SU-DHL-6 (cell line): ENCODE data around the gene TBC1D5.

ENCODE experiments used
- H2AFZ ChIP-seq: fragments of 200-600 bp; sonication (generic); 2 replicates; pipeline ENCODE4 v1.6.1; 2014; ENCODE audit warnings: low read depth, mild to moderate bottlenecking, moderate library complexity, mixed read lengths, antibody characterized with exemption, low read length; ENCODE audit not compliant: severe bottlenecking
- H3F3A ChIP-seq: fragments of 200-600 bp; shearing (Covaris generic); 2 replicates; pipeline ENCODE4 v1.6.0; 2016; ENCODE audit warnings: antibody characterized with exemption, mild to moderate bottlenecking; ENCODE audit not compliant: insufficient read depth
- H3K27ac ChIP-seq: fragments of 200-600 bp; sonication (generic); 2 replicates; pipeline ENCODE4 v1.5.1; 2016; ENCODE audit warnings: low read depth, mild to moderate bottlenecking, low read length, moderate library complexity, mixed read lengths
- H3K27me3 ChIP-seq: fragments of 200-600 bp; sonication (generic), shearing (Covaris generic); 2 replicates; pipeline ENCODE4 v1.6.0; 2014; ENCODE audit warnings: mild to moderate bottlenecking, low read length
- H3K36me3 ChIP-seq: fragments of 200-600 bp; sonication (generic); 2 replicates; pipeline ENCODE4 v1.6.1; 2014; ENCODE audit warnings: mild to moderate bottlenecking, low read length, mixed read lengths
- H3K4me2 ChIP-seq: fragments of 300-600, 200-600 bp; shearing (Covaris generic), sonication (generic); 2 replicates; pipeline ENCODE4 v1.6.0; 2014; ENCODE audit warnings: low read length, low read depth, mild to moderate bottlenecking; ENCODE audit not compliant: poor library complexity, severe bottlenecking
- H3K4me3 ChIP-seq: fragments of 200-600 bp; sonication (generic); 2 replicates; pipeline ENCODE4 v1.5.1; 2014; ENCODE audit warnings: antibody characterized with exemption, low read length, mild to moderate bottlenecking, mixed read lengths; ENCODE audit not compliant: insufficient read depth, poor library complexity, severe bottlenecking
- H3K79me2 ChIP-seq: fragments of 200-600 bp; sonication (generic); 2 replicates; pipeline ENCODE4 v1.6.1; 2014; ENCODE audit warnings: mild to moderate bottlenecking, low read length, moderate library complexity; ENCODE audit not compliant: insufficient read depth
- H3K9ac ChIP-seq: fragments of 200-600 bp; sonication (generic); 2 replicates; pipeline ENCODE4 v1.7.0; 2014; ENCODE audit warnings: mild to moderate bottlenecking, low read length
- H3K9me2 ChIP-seq: fragments of 200-600 bp; sonication (generic); replicated peaks from 2 replicates; pipeline ENCODE4 v1.6.1; 2014; ENCODE audit warnings: low read length; ENCODE audit not compliant: insufficient read depth
- H3K9me3 ChIP-seq: fragments of 200-600 bp; sonication (generic); 2 replicates; pipeline ENCODE4 v1.6.1; 2014; ENCODE audit warnings: low read length, mixed read lengths; ENCODE audit not compliant: insufficient read depth
- H4K20me1 ChIP-seq: fragments of 200-600 bp; sonication (generic); 2 replicates; pipeline ENCODE4 v1.6.1; 2014; ENCODE audit warnings: low read depth, mild to moderate bottlenecking, antibody characterized with exemption, low read length, moderate library complexity, mixed read lengths
- EZH2phosphoT487 ChIP-seq: fragments of 200-600 bp; sonication (generic), shearing (Covaris generic); conservative IDR thresholded peaks from 2 replicates; pipeline ENCODE4 v1.6.1; 2018; ENCODE audit warnings: mild to moderate bottlenecking, antibody characterized with exemption, low read length, moderate library complexity, mixed read lengths
- TF ChIP-seq, protein P1 (sequence below): fragments of 200-600 bp; sonication (generic); IDR thresholded peaks from one replicate; pipeline ENCODE4 v1.5.1; 2017; ENCODE audit warnings: antibody characterized with exemption, mild to moderate bottlenecking, low read length, moderate library complexity; ENCODE audit not compliant: insufficient read depth, poor library complexity, severe bottlenecking

TBC1D5 gene

GRCh38 chr3:17745894-17746293 is 3.5 kb upstream of the TBC1D5 start:
- H3K4me2 ChIP-seq, result no peak overlapping the region
- no peaks in the 10 kb centered on the region for H3K27me3 ChIP-seq
- no peaks in the 10 kb centered on the region for H3K36me3 ChIP-seq
- H3K27ac ChIP-seq, result no peak overlapping the region
- no peak overlapping the region for H2AFZ ChIP-seq
- peaks cover 13% of the 10 kb centered on the region for H3K79me2 ChIP-seq
- H3F3A ChIP-seq, result peaks cover 10% of the 10 kb centered on the region
- no peaks in the 10 kb centered on the region for H3K9me2 ChIP-seq
- TF ChIP-seq, protein P1, sequence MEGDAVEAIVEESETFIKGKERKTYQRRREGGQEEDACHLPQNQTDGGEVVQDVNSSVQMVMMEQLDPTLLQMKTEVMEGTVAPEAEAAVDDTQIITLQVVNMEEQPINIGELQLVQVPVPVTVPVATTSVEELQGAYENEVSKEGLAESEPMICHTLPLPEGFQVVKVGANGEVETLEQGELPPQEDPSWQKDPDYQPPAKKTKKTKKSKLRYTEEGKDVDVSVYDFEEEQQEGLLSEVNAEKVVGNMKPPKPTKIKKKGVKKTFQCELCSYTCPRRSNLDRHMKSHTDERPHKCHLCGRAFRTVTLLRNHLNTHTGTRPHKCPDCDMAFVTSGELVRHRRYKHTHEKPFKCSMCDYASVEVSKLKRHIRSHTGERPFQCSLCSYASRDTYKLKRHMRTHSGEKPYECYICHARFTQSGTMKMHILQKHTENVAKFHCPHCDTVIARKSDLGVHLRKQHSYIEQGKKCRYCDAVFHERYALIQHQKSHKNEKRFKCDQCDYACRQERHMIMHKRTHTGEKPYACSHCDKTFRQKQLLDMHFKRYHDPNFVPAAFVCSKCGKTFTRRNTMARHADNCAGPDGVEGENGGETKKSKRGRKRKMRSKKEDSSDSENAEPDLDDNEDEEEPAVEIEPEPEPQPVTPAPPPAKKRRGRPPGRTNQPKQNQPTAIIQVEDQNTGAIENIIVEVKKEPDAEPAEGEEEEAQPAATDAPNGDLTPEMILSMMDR, result no peak
- no peak for TF ChIP-seq EZH2phosphoT487
- H3K9ac ChIP-seq, result no peak overlapping the region
- H3K9me3 ChIP-seq, result no peaks in the 10 kb centered on the region
- no peaks in the 10 kb centered on the region for H4K20me1 ChIP-seq
- no peak overlapping the region for H3K4me3 ChIP-seq

GRCh38 chr3:17745301-17745700 is 2.9 kb upstream of the TBC1D5 start:
- H4K20me1 ChIP-seq, result no peaks in the 10 kb centered on the region
- no peak overlapping the region for H3K4me3 ChIP-seq

DNA sequence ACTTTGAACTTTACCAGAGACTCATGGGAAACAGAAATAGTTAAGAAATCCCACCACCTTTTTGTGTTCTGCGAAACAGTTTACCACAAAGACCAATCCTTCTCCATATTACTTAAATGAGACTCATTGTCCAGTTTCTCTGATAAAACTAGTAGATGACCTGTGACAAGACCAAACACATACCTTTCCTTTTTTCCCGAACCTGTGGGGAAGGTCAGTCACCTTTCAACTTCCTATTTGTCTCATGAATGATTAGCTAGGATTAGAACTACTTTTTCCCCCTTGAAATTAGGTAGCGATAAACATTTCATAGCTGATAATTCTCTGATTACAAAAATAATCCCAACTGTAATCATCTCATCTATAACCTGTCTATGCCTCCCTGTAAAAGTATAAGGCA is 2.3 kb upstream of the TBC1D5 start:
- Histone ChIP-seq H3K4me3 (no peak overlapping the region), H3K27me3 (no peaks in the 10 kb centered on the region), H3K36me3 (no peaks in the 10 kb centered on the region), H2AFZ (no peak overlapping the region), H3K27ac (no peak overlapping the region), H3K9me2 (no peaks in the 10 kb centered on the region), H3K4me2 (no peak overlapping the region), H3K79me2 (peaks cover 25% of the 10 kb centered on the region), H4K20me1 (no peaks in the 10 kb centered on the region), H3K9ac (no peak overlapping the region), H3K9me3 (no peaks in the 10 kb centered on the region), H3F3A (peaks cover 17% of the 10 kb centered on the region)
- TF ChIP-seq EZH2phosphoT487, result no peak
- TF ChIP-seq, protein P1, result no peak

More at GRCh38 chr3:17745301-17745700, 2.9 kb upstream of the TBC1D5 start:
- Histone ChIP-seq H3K79me2 (peaks cover 19% of the 10 kb centered on the region), H3F3A (peaks cover 16% of the 10 kb centered on the region), H3K9ac (no peak overlapping the region), H3K27me3 (no peaks in the 10 kb centered on the region), H2AFZ (no peak overlapping the region), H3K4me2 (no peak overlapping the region), H3K9me2 (no peaks in the 10 kb centered on the region), H3K36me3 (no peaks in the 10 kb centered on the region), H3K9me3 (no peaks in the 10 kb centered on the region), H3K27ac (no peak overlapping the region)
- TF ChIP-seq EZH2phosphoT487, result no peak
- TF ChIP-seq, protein P1, result no peak
